Neural cell (in vitro differentiated cells): ENCODE data around the gene AATK. TPM values are rescaled to one million over a fixed set of nuclear protein-coding genes. Genes with fewer than 3 reads are reported as not detected.

Experiments used
- H2AFZ ChIP-seq: fragments of 200-600, 300-800 bp; sonication (generic), shearing (Covaris generic); 2 replicates; pipeline ENCODE4 v1.6.0; 2014; ENCODE audit warnings: low read depth, mild to moderate bottlenecking, antibody characterized with exemption, low read length, moderate library complexity
- H3F3A ChIP-seq: fragments of 200-600 bp; shearing (Covaris generic); 2 replicates; pipeline ENCODE4 v1.6.1; 2016; ENCODE audit warnings: mild to moderate bottlenecking, moderate library complexity, mixed read lengths, antibody characterized with exemption, low read length; ENCODE audit not compliant: insufficient read depth, poor library complexity, severe bottlenecking
- H3K27ac ChIP-seq: fragments of 200-600, 300-800 bp; sonication (generic), shearing (Covaris generic); 2 replicates; pipeline ENCODE4 v1.5.1; 2014; ENCODE audit warnings: mild to moderate bottlenecking, low read length, moderate library complexity
- H3K27me3 ChIP-seq: fragments of 300-800, 200-600 bp; sonication (generic), shearing (Covaris generic); 2 replicates; pipeline ENCODE4 v1.6.0; 2014; ENCODE audit warnings: mild to moderate bottlenecking, low read depth, low read length, moderate library complexity; ENCODE audit not compliant: insufficient read depth
- H3K36me3 ChIP-seq: fragments of 300-800, 200-600 bp; sonication (generic), shearing (Covaris generic); 2 replicates; pipeline ENCODE4 v1.5.1; 2014; ENCODE audit warnings: mild to moderate bottlenecking, antibody characterized with exemption, low read length, moderate library complexity; ENCODE audit not compliant: insufficient read depth
- H3K4me2 ChIP-seq: fragments of 300-800, 200-600 bp; sonication (generic), shearing (Covaris generic); 2 replicates; pipeline ENCODE4 v1.6.0; 2014; ENCODE audit warnings: mild to moderate bottlenecking, low read length
- H3K4me3 ChIP-seq: fragments of 300-800, 200-600 bp; sonication (generic), shearing (Covaris generic); 2 replicates; pipeline ENCODE4 v1.5.1; 2014; ENCODE audit warnings: mild to moderate bottlenecking, low read length, moderate library complexity
- H3K79me2 ChIP-seq: fragments of 200-600 bp; shearing (Covaris generic); replicated peaks from 2 replicates; pipeline ENCODE4 v1.6.0; 2014; ENCODE audit warnings: mild to moderate bottlenecking, low read length, moderate library complexity; ENCODE audit not compliant: insufficient read depth
- H3K9ac ChIP-seq: fragments of 300-800, 200-600 bp; sonication (generic), shearing (Covaris generic); 2 replicates; pipeline ENCODE4 v1.6.1; 2016; ENCODE audit warnings: mild to moderate bottlenecking, low read length, mixed read lengths
- H3K9me2 ChIP-seq: fragments of 200-600 bp; shearing (Covaris generic); 2 replicates; pipeline ENCODE4 v1.6.1; 2016; ENCODE audit warnings: mild to moderate bottlenecking, low read length, mixed read lengths; ENCODE audit not compliant: insufficient read depth
- H3K9me3 ChIP-seq: fragments of 200-600, 300-800 bp; sonication (generic), shearing (Covaris generic); 2 replicates; pipeline ENCODE4 v1.6.1; 2016; ENCODE audit warnings: mild to moderate bottlenecking, mixed run types, low read length, moderate library complexity, mixed read lengths
- H4K20me1 ChIP-seq: fragments of 200-600 bp; shearing (Covaris generic); 2 replicates; pipeline ENCODE4 v1.6.1; 2016; ENCODE audit warnings: mild to moderate bottlenecking, mixed run types; ENCODE audit not compliant: insufficient read depth
- EP300 ChIP-seq: fragments of 450-650 bp; conservative IDR thresholded peaks from 2 replicates; pipeline ENCODE4 v1.6.1; 2014; ENCODE audit warnings: antibody characterized with exemption, mild to moderate bottlenecking, moderate library complexity; ENCODE audit not compliant: poor library complexity, severe bottlenecking
- EZH2 ChIP-seq: fragments of 200-600, 300-800 bp; shearing (Covaris generic), sonication (generic); IDR thresholded peaks from 2 replicates; pipeline ENCODE4 v1.6.1; 2014; ENCODE audit warnings: antibody characterized with exemption, low read length, borderline replicate concordance, mild to moderate bottlenecking; ENCODE audit not compliant: insufficient read depth, poor library complexity, severe bottlenecking
- MXI1 ChIP-seq: fragments of 450-650 bp; conservative IDR thresholded peaks from 2 replicates; pipeline ENCODE4 v1.6.1; 2014; ENCODE audit warnings: antibody characterized with exemption, mild to moderate bottlenecking; ENCODE audit not compliant: poor library complexity, severe bottlenecking
- POLR2AphosphoS5 ChIP-seq: IDR thresholded peaks from 2 replicates; pipeline ENCODE4 v1.6.1; 2012
- RAD21 ChIP-seq: fragments of 450-650 bp; conservative IDR thresholded peaks from 2 replicates; pipeline ENCODE4 v1.6.1; 2014; ENCODE audit warnings: antibody characterized with exemption, mild to moderate bottlenecking, moderate library complexity
- SMC3 ChIP-seq: fragments of 450-650 bp; conservative IDR thresholded peaks from 2 replicates; pipeline ENCODE4 v1.6.1; 2014; ENCODE audit warnings: antibody characterized with exemption, mild to moderate bottlenecking, moderate library complexity; ENCODE audit not compliant: poor library complexity
- TAF1 ChIP-seq: IDR thresholded peaks from 2 replicates; pipeline ENCODE4 v1.6.1; 2012; ENCODE audit warnings: low read depth
- polyA plus RNA-seq: library from polyadenylated mRNA; depleted of rRNA; stranded (reverse); fragments of >200 nt; gene quantifications from 2 replicates; pipeline ENCODE4 v1.2.3, GENCODE V29; 2014
- TF ChIP-seq, protein P1 (sequence below): IDR thresholded peaks from 2 replicates; pipeline ENCODE4 v1.6.1; 2012; ENCODE audit warnings: borderline replicate concordance
- TF ChIP-seq, protein P2 (sequence below): fragments of 450-650 bp; IDR thresholded peaks from 2 replicates; pipeline ENCODE4 v1.5.1; 2014; ENCODE audit warnings: antibody characterized with exemption, mild to moderate bottlenecking, moderate library complexity; ENCODE audit not compliant: poor library complexity, severe bottlenecking

AATK gene
- polyA plus RNA-seq, 1 donor from 2014 or later, result 11.1 TPM

DNA sequence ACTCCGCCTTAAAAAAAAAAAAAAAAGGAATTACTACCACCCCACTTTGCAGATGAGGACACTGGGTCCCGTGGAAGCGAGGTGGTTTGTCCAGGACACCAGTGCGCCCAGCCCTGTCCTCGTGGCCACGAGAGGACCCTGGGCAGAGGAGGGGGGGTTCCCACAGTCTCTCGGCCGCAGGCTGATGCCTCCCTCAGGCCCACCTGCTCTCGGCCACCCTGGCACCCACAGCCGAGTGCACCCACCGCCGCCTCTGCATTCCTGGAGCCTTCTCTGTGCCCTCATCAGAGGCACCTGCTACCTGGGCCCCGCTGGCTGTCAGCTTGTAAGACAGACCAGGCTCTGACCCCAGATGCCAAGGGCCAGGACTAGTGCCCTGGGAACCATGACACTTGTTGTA, 28.8 kb downstream of the AATK start:
- Histone ChIP-seq H3K9me2 (no peaks in the 10 kb centered on the region), H2AFZ (no peak overlapping the region), H4K20me1 (no peaks in the 10 kb centered on the region), H3K4me2 (no peak overlapping the region), H3K9me3 (no peaks in the 10 kb centered on the region), H3K79me2 (no peaks in the 10 kb centered on the region), H3K27ac (no peak overlapping the region), H3F3A (no peaks in the 10 kb centered on the region), H3K36me3 (no peaks in the 10 kb centered on the region), H3K4me3 (no peak overlapping the region), H3K27me3 (no peaks in the 10 kb centered on the region), H3K9ac (no peak overlapping the region)
- TF ChIP-seq TAF1 (no peak), EP300 (no peak), SMC3 (no peak), RAD21 (no peak), POLR2AphosphoS5 (no peak), EZH2 (no peak), MXI1 (no peak)
- TF ChIP-seq, protein P1, sequence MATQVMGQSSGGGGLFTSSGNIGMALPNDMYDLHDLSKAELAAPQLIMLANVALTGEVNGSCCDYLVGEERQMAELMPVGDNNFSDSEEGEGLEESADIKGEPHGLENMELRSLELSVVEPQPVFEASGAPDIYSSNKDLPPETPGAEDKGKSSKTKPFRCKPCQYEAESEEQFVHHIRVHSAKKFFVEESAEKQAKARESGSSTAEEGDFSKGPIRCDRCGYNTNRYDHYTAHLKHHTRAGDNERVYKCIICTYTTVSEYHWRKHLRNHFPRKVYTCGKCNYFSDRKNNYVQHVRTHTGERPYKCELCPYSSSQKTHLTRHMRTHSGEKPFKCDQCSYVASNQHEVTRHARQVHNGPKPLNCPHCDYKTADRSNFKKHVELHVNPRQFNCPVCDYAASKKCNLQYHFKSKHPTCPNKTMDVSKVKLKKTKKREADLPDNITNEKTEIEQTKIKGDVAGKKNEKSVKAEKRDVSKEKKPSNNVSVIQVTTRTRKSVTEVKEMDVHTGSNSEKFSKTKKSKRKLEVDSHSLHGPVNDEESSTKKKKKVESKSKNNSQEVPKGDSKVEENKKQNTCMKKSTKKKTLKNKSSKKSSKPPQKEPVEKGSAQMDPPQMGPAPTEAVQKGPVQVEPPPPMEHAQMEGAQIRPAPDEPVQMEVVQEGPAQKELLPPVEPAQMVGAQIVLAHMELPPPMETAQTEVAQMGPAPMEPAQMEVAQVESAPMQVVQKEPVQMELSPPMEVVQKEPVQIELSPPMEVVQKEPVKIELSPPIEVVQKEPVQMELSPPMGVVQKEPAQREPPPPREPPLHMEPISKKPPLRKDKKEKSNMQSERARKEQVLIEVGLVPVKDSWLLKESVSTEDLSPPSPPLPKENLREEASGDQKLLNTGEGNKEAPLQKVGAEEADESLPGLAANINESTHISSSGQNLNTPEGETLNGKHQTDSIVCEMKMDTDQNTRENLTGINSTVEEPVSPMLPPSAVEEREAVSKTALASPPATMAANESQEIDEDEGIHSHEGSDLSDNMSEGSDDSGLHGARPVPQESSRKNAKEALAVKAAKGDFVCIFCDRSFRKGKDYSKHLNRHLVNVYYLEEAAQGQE, result no peak
- TF ChIP-seq, protein P2, sequence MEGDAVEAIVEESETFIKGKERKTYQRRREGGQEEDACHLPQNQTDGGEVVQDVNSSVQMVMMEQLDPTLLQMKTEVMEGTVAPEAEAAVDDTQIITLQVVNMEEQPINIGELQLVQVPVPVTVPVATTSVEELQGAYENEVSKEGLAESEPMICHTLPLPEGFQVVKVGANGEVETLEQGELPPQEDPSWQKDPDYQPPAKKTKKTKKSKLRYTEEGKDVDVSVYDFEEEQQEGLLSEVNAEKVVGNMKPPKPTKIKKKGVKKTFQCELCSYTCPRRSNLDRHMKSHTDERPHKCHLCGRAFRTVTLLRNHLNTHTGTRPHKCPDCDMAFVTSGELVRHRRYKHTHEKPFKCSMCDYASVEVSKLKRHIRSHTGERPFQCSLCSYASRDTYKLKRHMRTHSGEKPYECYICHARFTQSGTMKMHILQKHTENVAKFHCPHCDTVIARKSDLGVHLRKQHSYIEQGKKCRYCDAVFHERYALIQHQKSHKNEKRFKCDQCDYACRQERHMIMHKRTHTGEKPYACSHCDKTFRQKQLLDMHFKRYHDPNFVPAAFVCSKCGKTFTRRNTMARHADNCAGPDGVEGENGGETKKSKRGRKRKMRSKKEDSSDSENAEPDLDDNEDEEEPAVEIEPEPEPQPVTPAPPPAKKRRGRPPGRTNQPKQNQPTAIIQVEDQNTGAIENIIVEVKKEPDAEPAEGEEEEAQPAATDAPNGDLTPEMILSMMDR, result no peak

DNA sequence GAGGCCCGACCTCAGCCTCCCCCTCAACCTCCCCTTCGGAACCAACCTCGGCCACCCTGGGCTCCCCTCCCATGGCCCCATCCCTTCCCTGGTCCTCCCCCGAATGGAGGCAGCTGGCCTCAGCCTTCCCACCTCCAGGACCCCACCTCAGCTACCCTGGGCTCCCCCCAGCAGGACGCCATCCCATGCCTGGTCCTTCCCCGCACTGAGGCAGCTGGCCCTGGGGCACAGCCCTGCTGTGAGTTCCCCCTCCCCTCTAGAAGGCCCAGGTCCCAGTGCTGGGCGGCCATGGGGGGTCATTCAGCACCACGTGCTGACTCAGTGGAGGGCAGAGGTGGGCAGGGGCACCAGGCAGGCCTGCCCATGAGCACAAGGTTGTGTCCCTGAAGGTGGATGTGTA, 29.7 kb downstream of the AATK start:
- no peaks in the 10 kb centered on the region for H3K9me2 ChIP-seq
- H4K20me1 ChIP-seq, result no peaks in the 10 kb centered on the region
- H3K9ac ChIP-seq, result no peak overlapping the region
- H3K4me2 ChIP-seq, result no peak overlapping the region
- no peaks in the 10 kb centered on the region for H3K9me3 ChIP-seq
- H3K36me3 ChIP-seq, result no peaks in the 10 kb centered on the region
- no peaks in the 10 kb centered on the region for H3K79me2 ChIP-seq
- no peak overlapping the region for H3K4me3 ChIP-seq
- TF ChIP-seq, protein P1, result no peak
- TF ChIP-seq POLR2AphosphoS5 (no peak), MXI1 (no peak), TAF1 (no peak), RAD21 (no peak), EP300 (no peak), SMC3 (no peak), EZH2 (no peak)
- TF ChIP-seq, protein P2, result no peak
- no peaks in the 10 kb centered on the region for H3K27me3 ChIP-seq
- H2AFZ ChIP-seq, result no peak overlapping the region
- no peaks in the 10 kb centered on the region for H3F3A ChIP-seq
- H3K27ac ChIP-seq, result no peak overlapping the region
